Heart left ventricle (tissue), 13 donors: ENCODE measurements around the gene KIF21B.

Source experiments
- CTCF ChIP-seq, 12 donors: fragments of 200-600 bp; sonication (generic) in 4 of 12; IDR thresholded peaks; one replicate each; pipeline versions ENCODE4 v1.5.0 to v1.8.0; 2018 to 2022; ENCODE audit warnings: antibody characterized with exemption in 12 of 12, mild to moderate bottlenecking in 5 of 12
- POLR2A ChIP-seq, 2 donors: fragments of 450-650 bp; IDR thresholded peaks; one replicate each; pipeline ENCODE4 v1.6.1; 2017; ENCODE audit warnings: antibody characterized with exemption in 2 of 2, mild to moderate bottlenecking in 2 of 2, moderate library complexity in 2 of 2
- donor health status: ischemic (EF 13 %, LVEDD 7.1; RV severe dilation, severe dysfunction).
- donor health status: DM: no; HTN: yes; CAD: no.
- donor health status: DM: no; HTN: no; CAD: no.
- donor health status: ischemic (EF 25% LVEDD 6.9; RV normal size, moderate dysfunction).
- donor health status: ischemic (EF 25% LVEDD 5.7; RV mildly dilated, moderate dysfunction).
- donor health status: ischemic (EF 35%, LVEDD 5.7; RV mildly dilated, moderate dysfunction).
- donor health status: nonischemic (EF 11% LVEDD 7.7; RV severe dilation, severe dysfunction).
- donor health status: DM: yes; HTN: yes; CAD: no.
- donor health status: PGD.
- donor health status: ischemic (EF 29% LVEDD 5.4; RV normal size, mild dysfunction).
- donor health status: nonischemic (EF 23%, LVEDD 6.1; RV moderate dilation, normal function).

- no peak for TF ChIP-seq POLR2A (IDR thresholded peaks at IDR 0.05)
- TF ChIP-seq CTCF (IDR thresholded peaks at IDR 0.05), result no peak
Observed at GRCh38 chr1:201013991-201014815, 9.3 kb downstream of the KIF21B start.
